ENCODE data around the gene IRF6.

GRCh38 chr1:209825591-209826434 lies 19.9 kb upstream of the IRF6 start:
- TF ChIP-seq ZNF565 (CRISPR knock-in tag; conservative IDR thresholded peaks at IDR 0.05; ENCODE audit: low read depth) (no peak), CSDC2 (CRISPR knock-in tag; IDR thresholded peaks at IDR 0.05) (no peak), ZFP30 (CRISPR knock-in tag; IDR thresholded peaks at IDR 0.05) (no peak), TCF4 (CRISPR knock-in tag; IDR thresholded peaks at IDR 0.05; ENCODE audit: borderline replicate concordance) (no peak), ESRRG (CRISPR knock-in tag; IDR thresholded peaks at IDR 0.05) (no peak), CREB5 (CRISPR knock-in tag; IDR thresholded peaks at IDR 0.05; ENCODE audit: low read depth) (no peak), BACH2 (CRISPR knock-in tag; IDR thresholded peaks at IDR 0.05; ENCODE audit: borderline replicate concordance) (no peak), OSR1 (CRISPR knock-in tag; IDR thresholded peaks at IDR 0.05) (no peak), PATZ1 (CRISPR knock-in tag; IDR thresholded peaks at IDR 0.05; ENCODE audit: borderline replicate concordance) (no peak), ZC3H10 (CRISPR knock-in tag; IDR thresholded peaks at IDR 0.05) (no peak)

Data from SK-N-SH treated with all-trans-retinoic acid at 6 μM for 48 hours (cell line).